Measurements from ENCODE around the gene SMPD3.

GRCh38 chr16:68427649-68428303 lies 20.5 kb downstream of the SMPD3 start:
- TF ChIP-seq TCF7L2 (IDR thresholded peaks at IDR 0.05; ENCODE audit: borderline replicate concordance, extremely low read depth, insufficient read depth, insufficient read length) (no peak), EZH2 (IDR thresholded peaks at IDR 0.05) (no peak), CTCF (IDR thresholded peaks at IDR 0.05 in 2 of 3, conservative IDR thresholded peaks at IDR 0.05 in 1 of 3; ENCODE audit: borderline replicate concordance in 1 of 3, insufficient read depth in 1 of 3, low read depth in 2 of 3, low read length in 2 of 3) (no peak), ATF3 (IDR thresholded peaks at IDR 0.05) (no peak), EZH2phosphoT487 (IDR thresholded peaks at IDR 0.05; ENCODE audit: borderline replicate concordance) (no peak), JUND (IDR thresholded peaks at IDR 0.05) (no peak), YY1 (IDR thresholded peaks at IDR 0.05; ENCODE audit: extremely low read depth, insufficient replicate concordance, low read depth, low read length) (no peak), CEBPB (IDR thresholded peaks at IDR 0.05; ENCODE audit: low read depth) (no peak), POLR2AphosphoS5 (IDR thresholded peaks at IDR 0.05; ENCODE audit: low read depth, low read length) (no peak)

All from HCT116 (cell line).